ENCODE results near the gene GABRA4. TPM values are rescaled to one million over a fixed set of nuclear protein-coding genes. Genes with fewer than 3 reads are reported as not detected.

GABRA4 gene
- total and polyA plus RNA-seq, 2 donors (not counting 1 experiment from before 2014, with no cell fraction given), result not detected

- no peak overlapping the region for H3K9ac ChIP-seq (ENCODE audit: low read length)
- ChIA-PET CTCF (interaction anchor here (1.4 kb wide), 1 partner anchor 29 kb away, joined by 3 read pairs; no protein-coding TSS in a partner anchor), POLR2A (no interaction called here)
- Mint-ChIP-seq H3K9me3 (ENCODE audit: insufficient read depth) (no peaks in the 10 kb centered on the region), H3K4me3 (no peak overlapping the region), H3K27ac (no peak overlapping the region), H3K27me3 (no peaks in the 10 kb centered on the region), H3K4me1 (no peaks in the 10 kb centered on the region)
- no peaks in the 10 kb centered on the region for H3K9me3 ChIP-seq (ENCODE audit: control extremely low read depth in 1 of 3, control insufficient read depth in 2 of 3, insufficient read depth in 1 of 3, low read length in 2 of 3)
- H3K27ac ChIP-seq (ENCODE audit: low read length in 2 of 2), result no peak overlapping the region
- H4K20me1 ChIP-seq (ENCODE audit: control insufficient read depth, insufficient read depth, low read length, poor library complexity, severe bottlenecking), result no peaks in the 10 kb centered on the region
- DNase-seq (no peak), ATAC-seq (ENCODE audit: low read depth) (no peak)
- no peaks in the 10 kb centered on the region for H3K36me3 ChIP-seq (replicated peaks in 1 of 2; ENCODE audit: control extremely low read depth in 1 of 2, control insufficient read depth in 1 of 2, extremely low read depth in 1 of 2, insufficient read depth in 2 of 2, low read length in 1 of 2)
- TF ChIP-seq EZH2 (IDR thresholded peaks at IDR 0.05; ENCODE audit: borderline replicate concordance, insufficient read depth, low read depth, low read length, poor library complexity, severe bottlenecking), result no peak
- no peak for TF ChIP-seq CTCF (IDR thresholded peaks at IDR 0.05)
- no peak overlapping the region for H2AFZ ChIP-seq (ENCODE audit: insufficient read depth, low read depth, low read length, poor library complexity, severe bottlenecking)
- H3K4me1 ChIP-seq (ENCODE audit: control insufficient read depth in 2 of 2, insufficient read depth in 2 of 2, low read length in 2 of 2), result no peaks in the 10 kb centered on the region
- no peaks in the 10 kb centered on the region for H3K27me3 ChIP-seq (replicated peaks in 1 of 4; ENCODE audit: control extremely low read depth in 1 of 4, control insufficient read depth in 3 of 4, insufficient read depth in 4 of 4, low read length in 3 of 4)
- no peak overlapping the region for H3K4me2 ChIP-seq (replicated peaks; ENCODE audit: low read depth, low read length, poor library complexity, severe bottlenecking)
- WGBS (ENCODE audit: insufficient coverage), result no CpG with 5 or more reads among the region's 2 CpGs
- no peaks in the 10 kb centered on the region for H3K79me2 ChIP-seq (ENCODE audit: control insufficient read depth, insufficient read depth, low read length)
- H3K4me3 ChIP-seq (ENCODE audit: control extremely low read depth in 1 of 5, extremely low read depth in 1 of 5, insufficient read depth in 1 of 5, low read depth in 2 of 5, low read length in 4 of 5), result no peak overlapping the region
- intact Hi-C loops (cut with micrococcal nuclease), result no loop called here
Measured at GRCh38 chr4:46952451-46952850, 40.9 kb downstream of the GABRA4 start.

- no peaks in the 10 kb centered on the region for H3K79me2 ChIP-seq (ENCODE audit: control insufficient read depth, insufficient read depth, low read length)
- TF ChIP-seq CTCF (IDR thresholded peaks at IDR 0.05) (no peak), EZH2 (IDR thresholded peaks at IDR 0.05; ENCODE audit: borderline replicate concordance, insufficient read depth, low read depth, low read length, poor library complexity, severe bottlenecking) (no peak)
- no peak overlapping the region for H3K27ac ChIP-seq (ENCODE audit: low read length in 2 of 2)
- H3K4me3 ChIP-seq (ENCODE audit: control extremely low read depth in 1 of 5, extremely low read depth in 1 of 5, insufficient read depth in 1 of 5, low read depth in 2 of 5, low read length in 4 of 5), result no peak overlapping the region
- no peaks in the 10 kb centered on the region for H4K20me1 ChIP-seq (ENCODE audit: control insufficient read depth, insufficient read depth, low read length, poor library complexity, severe bottlenecking)
- no CpG with 5 or more reads among the region's 3 CpGs for WGBS (ENCODE audit: insufficient coverage)
- ChIA-PET POLR2A (no interaction called here), CTCF (no interaction called here)
- H2AFZ ChIP-seq (ENCODE audit: insufficient read depth, low read depth, low read length, poor library complexity, severe bottlenecking), result no peak overlapping the region
- no peak for ATAC-seq (ENCODE audit: low read depth)
- H3K9me3 ChIP-seq (ENCODE audit: control extremely low read depth in 1 of 3, control insufficient read depth in 2 of 3, insufficient read depth in 1 of 3, low read length in 2 of 3), result no peaks in the 10 kb centered on the region
- no peak overlapping the region for H3K4me2 ChIP-seq (replicated peaks; ENCODE audit: low read depth, low read length, poor library complexity, severe bottlenecking)
- H3K36me3 ChIP-seq (replicated peaks in 1 of 2; ENCODE audit: control extremely low read depth in 1 of 2, control insufficient read depth in 1 of 2, extremely low read depth in 1 of 2, insufficient read depth in 2 of 2, low read length in 1 of 2), result no peaks in the 10 kb centered on the region
- no peak for DNase-seq
- H3K27me3 ChIP-seq (replicated peaks in 1 of 4; ENCODE audit: control extremely low read depth in 1 of 4, control insufficient read depth in 3 of 4, insufficient read depth in 4 of 4, low read length in 3 of 4), result no peaks in the 10 kb centered on the region
- H3K4me1 ChIP-seq (ENCODE audit: control insufficient read depth in 2 of 2, insufficient read depth in 2 of 2, low read length in 2 of 2), result no peaks in the 10 kb centered on the region
- Mint-ChIP-seq H3K27ac (no peak overlapping the region), H3K27me3 (no peaks in the 10 kb centered on the region), H3K4me3 (no peak overlapping the region), H3K9me3 (ENCODE audit: insufficient read depth) (no peaks in the 10 kb centered on the region), H3K4me1 (no peaks in the 10 kb centered on the region)
- intact Hi-C loops (cut with micrococcal nuclease), result no loop called here
- H3K9ac ChIP-seq (ENCODE audit: low read length), result no peak overlapping the region
Measured at GRCh38 chr4:46950826-46951225, 42.6 kb downstream of the GABRA4 start.
